Panc1 (cell line): ENCODE data around the gene ANKRD13C. TPM values are rescaled to one million over a fixed set of nuclear protein-coding genes. Genes with fewer than 3 reads are reported as not detected.

Source experiments
- ATAC-seq: fragments of 200-7000 bp; cut with Tn5 transposase; 2 replicates; pipeline ENCODE4 v1.9.1; 2020; ENCODE audit warnings: mild to moderate bottlenecking, moderate library complexity
- BruUV-seq: library from RNA; stranded (reverse); fragments of 400-500 nt; replicated peaks from 2 replicates; lab custom pipeline; 2021; lab: Mats Ljungman, UMichigan
- CTCF ChIA-PET: fragments of 300-600 bp; sonication (Branson Sonifier 250); formaldehyde crosslinking; loops from one replicate; lab custom pipeline; 2022; ENCODE audit warnings: antibody characterized with exemption; lab: Charles Lee
- POLR2A ChIA-PET: fragments of 300-600 bp; sonication (Branson Sonifier 250); formaldehyde crosslinking; loops from one replicate; lab custom pipeline; 2022; ENCODE audit warnings: antibody characterized with exemption; lab: Charles Lee
- DNase-seq: peaks from one replicate; pipeline ENCODE4 v3.0.0-alpha.2; 2010; ENCODE audit warnings: low read depth, low spot score
- H3K27ac ChIP-seq: 2 replicates; pipeline ENCODE4 v1.5.1; 2011; ENCODE audit warnings: mild to moderate bottlenecking, low read length, inconsistent platforms
- H3K27me3 ChIP-seq: fragments of 200-500 bp; sonication (Bioruptor generic); 2 replicates; pipeline ENCODE4 v1.6.0; 2014; ENCODE audit warnings: low read length, inconsistent platforms; ENCODE audit not compliant: control insufficient read depth, insufficient read depth
- H3K36me3 ChIP-seq: fragments of 200-500 bp; sonication (Bioruptor generic); 2 replicates; pipeline ENCODE4 v1.5.1; 2014; ENCODE audit warnings: inconsistent platforms, mild to moderate bottlenecking, low read length, moderate library complexity; ENCODE audit not compliant: control insufficient read depth, insufficient read depth
- H3K4me1 ChIP-seq: 2 replicates; pipeline ENCODE4 v1.5.1; 2011; ENCODE audit warnings: inconsistent platforms, mild to moderate bottlenecking, low read length, moderate library complexity; ENCODE audit not compliant: control insufficient read depth, insufficient read depth
- H3K4me3 ChIP-seq, 2 experiments: 2 replicates each; pipeline ENCODE4 v1.5.1; 2011 to 2012; ENCODE audit warnings: low read depth in 2 of 2, low read length in 2 of 2, mild to moderate bottlenecking in 2 of 2, inconsistent platforms in 1 of 2, moderate library complexity in 1 of 2
- H3K9me3 ChIP-seq: fragments of 200-500 bp; sonication (Bioruptor generic); 2 replicates; pipeline ENCODE4 v1.5.1; 2014; ENCODE audit warnings: low read depth, mild to moderate bottlenecking, inconsistent platforms, low read length, moderate library complexity; ENCODE audit not compliant: control insufficient read depth, insufficient read depth
- POLR2AphosphoS5 ChIP-seq: IDR thresholded peaks from 2 replicates; pipeline ENCODE4 v1.6.1; 2012; ENCODE audit warnings: mild to moderate bottlenecking, low read depth, low read length, moderate library complexity
- SIN3A ChIP-seq: IDR thresholded peaks from 2 replicates; pipeline ENCODE4 v1.6.1; 2012; ENCODE audit warnings: low read depth, mild to moderate bottlenecking, low read length, moderate library complexity, borderline replicate concordance; ENCODE audit not compliant: insufficient read depth
- TCF7L2 ChIP-seq: IDR thresholded peaks from 2 replicates; pipeline ENCODE4 v1.6.1; 2011; ENCODE audit warnings: mild to moderate bottlenecking, low read depth, low read length, inconsistent platforms
- in situ Hi-C: cut with HindIII; loops from 2 replicates; pipeline ENCODE4 v1.10.0; 2016; ENCODE audit warnings: low sequenced_read_pairs, low pct_unique_long_range_greater_than_20kb
- intact Hi-C: fragments of 100-400 bp; cut with micrococcal nuclease; formaldehyde crosslinking; loops from one replicate; pipeline ENCODE4 v1.10.0; 2022; ENCODE audit not compliant: unreplicated experiment
- total RNA-seq: library from RNA; stranded (reverse); gene quantifications from one replicate; pipeline ENCODE4 v1.2.1, GENCODE V29; 2021; ENCODE audit not compliant: unreplicated experiment
- TF ChIP-seq, protein P1 (sequence below), 2 experiments: IDR thresholded peaks; 2 replicates each; pipeline ENCODE4 v1.6.1; 2011 to 2012; ENCODE audit warnings: low read depth in 2 of 2, control low read depth in 1 of 2, low read length in 1 of 2, mild to moderate bottlenecking in 1 of 2, moderate library complexity in 1 of 2; ENCODE audit not compliant: insufficient read depth in 1 of 2
- TF ChIP-seq, protein P2 (sequence below): fragments of 450-650 bp; IDR thresholded peaks from 2 replicates; pipeline ENCODE4 v1.5.1; 2017; ENCODE audit warnings: mild to moderate bottlenecking

Gene ANKRD13C
- total RNA-seq, 1 experiment from 2014 or later: 20.7 TPM

DNA sequence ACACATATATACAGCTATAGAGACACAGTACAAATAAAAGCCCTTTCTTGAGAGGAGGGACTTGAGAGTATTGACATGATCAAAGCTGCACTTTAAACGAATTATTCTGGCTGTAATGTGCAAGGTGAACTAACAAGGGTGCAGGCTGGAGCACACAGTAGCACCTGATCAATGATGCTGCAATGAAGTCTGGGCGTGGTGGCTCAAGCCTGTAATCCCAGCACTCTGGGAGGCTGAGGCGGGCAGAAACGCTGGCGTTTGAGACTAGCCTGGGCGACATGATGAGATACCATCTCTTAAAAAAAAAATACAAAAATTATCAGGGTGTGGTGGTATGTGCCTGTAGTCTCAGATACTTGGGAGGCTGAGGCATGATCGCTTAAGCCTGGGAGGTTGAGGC lies 42.5 kb upstream of the ANKRD13C start:
- BruUV-seq: no TSS peak
- TF ChIP-seq SIN3A: no peak
- TF ChIP-seq, protein P1, sequence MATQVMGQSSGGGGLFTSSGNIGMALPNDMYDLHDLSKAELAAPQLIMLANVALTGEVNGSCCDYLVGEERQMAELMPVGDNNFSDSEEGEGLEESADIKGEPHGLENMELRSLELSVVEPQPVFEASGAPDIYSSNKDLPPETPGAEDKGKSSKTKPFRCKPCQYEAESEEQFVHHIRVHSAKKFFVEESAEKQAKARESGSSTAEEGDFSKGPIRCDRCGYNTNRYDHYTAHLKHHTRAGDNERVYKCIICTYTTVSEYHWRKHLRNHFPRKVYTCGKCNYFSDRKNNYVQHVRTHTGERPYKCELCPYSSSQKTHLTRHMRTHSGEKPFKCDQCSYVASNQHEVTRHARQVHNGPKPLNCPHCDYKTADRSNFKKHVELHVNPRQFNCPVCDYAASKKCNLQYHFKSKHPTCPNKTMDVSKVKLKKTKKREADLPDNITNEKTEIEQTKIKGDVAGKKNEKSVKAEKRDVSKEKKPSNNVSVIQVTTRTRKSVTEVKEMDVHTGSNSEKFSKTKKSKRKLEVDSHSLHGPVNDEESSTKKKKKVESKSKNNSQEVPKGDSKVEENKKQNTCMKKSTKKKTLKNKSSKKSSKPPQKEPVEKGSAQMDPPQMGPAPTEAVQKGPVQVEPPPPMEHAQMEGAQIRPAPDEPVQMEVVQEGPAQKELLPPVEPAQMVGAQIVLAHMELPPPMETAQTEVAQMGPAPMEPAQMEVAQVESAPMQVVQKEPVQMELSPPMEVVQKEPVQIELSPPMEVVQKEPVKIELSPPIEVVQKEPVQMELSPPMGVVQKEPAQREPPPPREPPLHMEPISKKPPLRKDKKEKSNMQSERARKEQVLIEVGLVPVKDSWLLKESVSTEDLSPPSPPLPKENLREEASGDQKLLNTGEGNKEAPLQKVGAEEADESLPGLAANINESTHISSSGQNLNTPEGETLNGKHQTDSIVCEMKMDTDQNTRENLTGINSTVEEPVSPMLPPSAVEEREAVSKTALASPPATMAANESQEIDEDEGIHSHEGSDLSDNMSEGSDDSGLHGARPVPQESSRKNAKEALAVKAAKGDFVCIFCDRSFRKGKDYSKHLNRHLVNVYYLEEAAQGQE (IDR thresholded peaks at IDR 0.05; ENCODE audit: insufficient read depth in 1 of 2, low read depth in 2 of 2, low read length in 1 of 2): no peak
- TF ChIP-seq, protein P2, sequence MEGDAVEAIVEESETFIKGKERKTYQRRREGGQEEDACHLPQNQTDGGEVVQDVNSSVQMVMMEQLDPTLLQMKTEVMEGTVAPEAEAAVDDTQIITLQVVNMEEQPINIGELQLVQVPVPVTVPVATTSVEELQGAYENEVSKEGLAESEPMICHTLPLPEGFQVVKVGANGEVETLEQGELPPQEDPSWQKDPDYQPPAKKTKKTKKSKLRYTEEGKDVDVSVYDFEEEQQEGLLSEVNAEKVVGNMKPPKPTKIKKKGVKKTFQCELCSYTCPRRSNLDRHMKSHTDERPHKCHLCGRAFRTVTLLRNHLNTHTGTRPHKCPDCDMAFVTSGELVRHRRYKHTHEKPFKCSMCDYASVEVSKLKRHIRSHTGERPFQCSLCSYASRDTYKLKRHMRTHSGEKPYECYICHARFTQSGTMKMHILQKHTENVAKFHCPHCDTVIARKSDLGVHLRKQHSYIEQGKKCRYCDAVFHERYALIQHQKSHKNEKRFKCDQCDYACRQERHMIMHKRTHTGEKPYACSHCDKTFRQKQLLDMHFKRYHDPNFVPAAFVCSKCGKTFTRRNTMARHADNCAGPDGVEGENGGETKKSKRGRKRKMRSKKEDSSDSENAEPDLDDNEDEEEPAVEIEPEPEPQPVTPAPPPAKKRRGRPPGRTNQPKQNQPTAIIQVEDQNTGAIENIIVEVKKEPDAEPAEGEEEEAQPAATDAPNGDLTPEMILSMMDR: no peak

DNA sequence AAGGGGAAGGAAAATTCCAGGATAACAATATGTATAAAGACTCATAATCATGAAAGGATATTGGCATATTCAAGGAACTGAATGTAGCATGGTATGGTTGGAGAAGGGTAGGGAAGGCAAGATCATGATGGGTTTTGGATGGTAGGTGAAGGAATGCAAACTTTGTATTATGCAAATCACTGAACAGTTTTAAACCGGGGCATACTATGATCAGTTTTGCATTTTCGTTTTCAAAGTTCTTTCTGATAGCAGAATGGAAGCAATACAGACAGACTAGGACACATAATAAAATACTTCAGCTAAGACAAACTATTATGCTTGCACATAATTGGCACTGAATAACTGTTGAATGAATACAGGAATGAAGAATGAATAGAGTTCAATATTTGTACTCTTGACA lies 42.1 kb upstream of the ANKRD13C start:
- in situ Hi-C loops (no loop called here), intact Hi-C loops (no loop called here)
- DNase-seq (no peak), ATAC-seq (no peak)
- H3K9me3 ChIP-seq: no peaks in the 10 kb centered on the region
- no peak overlapping the region for H3K27ac ChIP-seq
- TF ChIP-seq POLR2AphosphoS5: no peak
- no peak for TF ChIP-seq SIN3A
- no peak for TF ChIP-seq TCF7L2
- TF ChIP-seq, protein P2: no peak
- TF ChIP-seq, protein P1 (IDR thresholded peaks at IDR 0.05; ENCODE audit: insufficient read depth in 1 of 2, low read depth in 2 of 2, low read length in 1 of 2): no peak
- no peak overlapping the region for H3K4me3 ChIP-seq
- CTCF ChIA-PET: no interaction called here
- H3K4me1 ChIP-seq: no peaks in the 10 kb centered on the region
- H3K36me3 ChIP-seq: no peaks in the 10 kb centered on the region
- no TSS peak for BruUV-seq
- peaks cover 6% of the 10 kb centered on the region; the same call in 1 of the 2 replicates for H3K27me3 ChIP-seq
- POLR2A ChIA-PET: no interaction called here

More for the DNA sequence above, 42.5 kb upstream of the ANKRD13C start:
- H3K4me3 ChIP-seq: no peak overlapping the region
- POLR2A ChIA-PET: interaction anchor here (0.6 kb wide), 1 partner anchor 319 kb away, joined by 5 read pairs; no protein-coding TSS in a partner anchor
- in situ Hi-C loops: no loop called here
- H3K9me3 ChIP-seq: no peaks in the 10 kb centered on the region
- H3K4me1 ChIP-seq: no peaks in the 10 kb centered on the region
- H3K27me3 ChIP-seq: peaks cover 6% of the 10 kb centered on the region; the same call in 1 of the 2 replicates
- H3K27ac ChIP-seq: no peak overlapping the region
- no peaks in the 10 kb centered on the region for H3K36me3 ChIP-seq
- ATAC-seq: no peak
- DNase-seq: no peak
- CTCF ChIA-PET: no interaction called here
- intact Hi-C loops: no loop called here
